Effector CD4-positive, alpha-beta T cell (primary cell): ENCODE measurements around the gene CMTR1.

ENCODE experiments used
- DNase-seq: peaks from one replicate; pipeline ENCODE4 v3.0.0-alpha.2; 2020

Gene CMTR1

GRCh38 chr6:37514321-37514771, 81.3 kb downstream of the CMTR1 start:
- peak; percentile 25 for DNase-seq

GRCh38 chr6:37514837-37515236, 81.8 kb downstream of the CMTR1 start:
- DNase-seq = no peak

- DNase-seq = no peak
These were observed 82.7 kb downstream of the CMTR1 start for GRCh38 chr6:37515712-37516075.

- peak; percentile 93 for DNase-seq
These were observed 83.3 kb downstream of the CMTR1 start for GRCh38 chr6:37516076-37516919.

- peak; percentile 8 for DNase-seq
These were observed 83.9 kb downstream of the CMTR1 start for GRCh38 chr6:37516920-37517405.

GRCh38 chr6:37517411-37517812, 84.4 kb downstream of the CMTR1 start:
- DNase-seq = peak; percentile 72

- DNase-seq = no peak
These were observed 85.1 kb downstream of the CMTR1 start for GRCh38 chr6:37518116-37518515.

GRCh38 chr6:37519461-37519860, 86.4 kb downstream of the CMTR1 start:
- no peak for DNase-seq

GRCh38 chr6:37520926-37521325, 87.9 kb downstream of the CMTR1 start:
- DNase-seq = no peak

GRCh38 chr6:37521674-37522073, 88.7 kb downstream of the CMTR1 start:
- DNase-seq = no peak

- DNase-seq = no peak
These were observed 89.8 kb downstream of the CMTR1 start for GRCh38 chr6:37522836-37523235.

- DNase-seq = no peak
These were observed 90.4 kb downstream of the CMTR1 start for GRCh38 chr6:37523412-37523811.

- no peak for DNase-seq
These were observed 91.3 kb downstream of the CMTR1 start for GRCh38 chr6:37524025-37524969.

GRCh38 chr6:37524970-37525318, 91.9 kb downstream of the CMTR1 start:
- no peak for DNase-seq

GRCh38 chr6:37525460-37526357, 92.7 kb downstream of the CMTR1 start:
- DNase-seq = no peak

- no peak for DNase-seq
These were observed 95.5 kb downstream of the CMTR1 start for GRCh38 chr6:37528541-37528940.

GRCh38 chr6:37530297-37530696, 97.3 kb downstream of the CMTR1 start:
- DNase-seq = no peak

GRCh38 chr6:37531026-37531425, 98.0 kb downstream of the CMTR1 start:
- no peak for DNase-seq
